ENCODE results near the gene MINPP1. TPM values are rescaled to one million over a fixed set of nuclear protein-coding genes. Genes with fewer than 3 reads are reported as not detected.

The MINPP1 gene
- total and polyA plus RNA-seq, 5 donors from 2014 or later: 2.8 to 13.5 (median 10.7) TPM

GRCh38 chr10:87557409-87557808, 52.7 kb downstream of the MINPP1 start:
- Mint-ChIP-seq H3K27ac (no peak overlapping the region), H3K4me1 (no peaks in the 10 kb centered on the region), H3K4me3 (no peak overlapping the region), H3K9me3 (peaks cover 0 to 5% (median 1%) of the 10 kb centered on the region in 7 donors), H3K27me3 (peaks cover 5% of the 10 kb centered on the region), H3K36me3 (peaks cover 14% of the 10 kb centered on the region)
- H3K4me1 ChIP-seq (ENCODE audit: control insufficient read depth, insufficient read depth, low read length, poor library complexity, severe bottlenecking): no peaks in the 10 kb centered on the region
- peaks cover 9% of the 10 kb centered on the region for H3K36me3 ChIP-seq (ENCODE audit: control insufficient read depth, insufficient read depth, low read length)
- H3K9me3 ChIP-seq (ENCODE audit: control insufficient read depth in 2 of 2, low read length in 2 of 2): no peaks in the 10 kb centered on the region
- H3K27ac ChIP-seq (ENCODE audit: insufficient read depth, low read length, poor library complexity, severe bottlenecking): no peak overlapping the region
- no peaks in the 10 kb centered on the region for H3K27me3 ChIP-seq (ENCODE audit: control insufficient read depth, insufficient read depth, low read length)
- no peak overlapping the region for H3K4me3 ChIP-seq (ENCODE audit: low read depth, low read length)
- no peak for DNase-seq
- no peak for ATAC-seq (ENCODE audit: low read depth in 2 of 2)

GRCh38 chr10:87558333-87558732, 53.6 kb downstream of the MINPP1 start:
- no peak overlapping the region for H3K4me3 ChIP-seq (ENCODE audit: low read depth, low read length)
- H3K4me1 Mint-ChIP-seq: no peaks in the 10 kb centered on the region
- H3K27me3 Mint-ChIP-seq: peaks cover 6% of the 10 kb centered on the region
- H3K4me3 Mint-ChIP-seq: no peak overlapping the region
- H3K27ac ChIP-seq (ENCODE audit: insufficient read depth, low read length, poor library complexity, severe bottlenecking): no peak overlapping the region
- DNase-seq (no peak), ATAC-seq (ENCODE audit: low read depth in 2 of 2) (no peak)
- peaks cover 7% of the 10 kb centered on the region for H3K36me3 Mint-ChIP-seq
- H3K9me3 ChIP-seq (ENCODE audit: control insufficient read depth in 2 of 2, low read length in 2 of 2): no peaks in the 10 kb centered on the region
- peaks cover 0 to 13% (median 4%) of the 10 kb centered on the region in 7 donors for H3K9me3 Mint-ChIP-seq
- no peaks in the 10 kb centered on the region for H3K4me1 ChIP-seq (ENCODE audit: control insufficient read depth, insufficient read depth, low read length, poor library complexity, severe bottlenecking)
- no peaks in the 10 kb centered on the region for H3K27me3 ChIP-seq (ENCODE audit: control insufficient read depth, insufficient read depth, low read length)
- peak overlapping the region in 1 of 3 donors; percentile 20 for H3K27ac Mint-ChIP-seq
- H3K36me3 ChIP-seq (ENCODE audit: control insufficient read depth, insufficient read depth, low read length): no peaks in the 10 kb centered on the region

GRCh38 chr10:87559392-87559791, 54.7 kb downstream of the MINPP1 start:
- no peak for ATAC-seq (ENCODE audit: low read depth in 2 of 2)
- no peaks in the 10 kb centered on the region for H3K36me3 ChIP-seq (ENCODE audit: control insufficient read depth, insufficient read depth, low read length)
- DNase-seq: no peak
- no peak overlapping the region for H3K27ac ChIP-seq (ENCODE audit: insufficient read depth, low read length, poor library complexity, severe bottlenecking)
- peaks cover 4% of the 10 kb centered on the region in 2 experiments for H3K9me3 ChIP-seq (ENCODE audit: control insufficient read depth in 2 of 2, low read length in 2 of 2)
- peaks cover under 1% of the 10 kb centered on the region for H3K27me3 ChIP-seq (ENCODE audit: control insufficient read depth, insufficient read depth, low read length)
- H3K4me3 ChIP-seq (ENCODE audit: low read depth, low read length): no peak overlapping the region
- H3K4me1 ChIP-seq (ENCODE audit: control insufficient read depth, insufficient read depth, low read length, poor library complexity, severe bottlenecking): no peaks in the 10 kb centered on the region
- peaks cover 2% of the 10 kb centered on the region for H3K36me3 Mint-ChIP-seq
- peaks cover 0 to 16% (median 4%) of the 10 kb centered on the region in 7 donors for H3K9me3 Mint-ChIP-seq
- peaks cover 9% of the 10 kb centered on the region for H3K27me3 Mint-ChIP-seq
- H3K4me3 Mint-ChIP-seq: no peak overlapping the region
- H3K4me1 Mint-ChIP-seq: no peaks in the 10 kb centered on the region
- H3K27ac Mint-ChIP-seq: no peak overlapping the region

- DNase-seq (no peak), ATAC-seq (ENCODE audit: low read depth in 2 of 2) (no peak)
- H3K27ac ChIP-seq (ENCODE audit: insufficient read depth, low read length, poor library complexity, severe bottlenecking): no peak overlapping the region
- H3K9me3 Mint-ChIP-seq: peaks cover 0 to 26% (median 7%) of the 10 kb centered on the region in 7 donors
- no peaks in the 10 kb centered on the region for H3K4me1 Mint-ChIP-seq
- no peaks in the 10 kb centered on the region for H3K36me3 ChIP-seq (ENCODE audit: control insufficient read depth, insufficient read depth, low read length)
- H3K9me3 ChIP-seq (ENCODE audit: control insufficient read depth in 2 of 2, low read length in 2 of 2): peaks cover 12 to 17% of the 10 kb centered on the region in 2 experiments
- H3K4me3 Mint-ChIP-seq: no peak overlapping the region
- H3K4me1 ChIP-seq (ENCODE audit: control insufficient read depth, insufficient read depth, low read length, poor library complexity, severe bottlenecking): no peaks in the 10 kb centered on the region
- peaks cover 9% of the 10 kb centered on the region for H3K27me3 ChIP-seq (ENCODE audit: control insufficient read depth, insufficient read depth, low read length)
- no peak overlapping the region for H3K27ac Mint-ChIP-seq
- H3K36me3 Mint-ChIP-seq: peaks cover 7% of the 10 kb centered on the region
- H3K4me3 ChIP-seq (ENCODE audit: low read depth, low read length): no peak overlapping the region
- H3K27me3 Mint-ChIP-seq: peaks cover 14% of the 10 kb centered on the region
Observed at GRCh38 chr10:87560495-87561129, 55.9 kb downstream of the MINPP1 start.

- peaks cover 0 to 38% (median 13%) of the 10 kb centered on the region in 7 donors for H3K9me3 Mint-ChIP-seq
- H3K27me3 Mint-ChIP-seq: peaks cover 22% of the 10 kb centered on the region
Observed at GRCh38 chr10:87562750-87563149, 58.1 kb downstream of the MINPP1 start.

GRCh38 chr10:87565010-87565409, 60.3 kb downstream of the MINPP1 start:
- Mint-ChIP-seq H3K36me3 (peaks cover 4% of the 10 kb centered on the region), H3K9me3 (peaks cover 0 to 38% (median 13%) of the 10 kb centered on the region in 7 donors), H3K27ac (no peak overlapping the region), H3K27me3 (peaks cover 31% of the 10 kb centered on the region), H3K4me3 (no peak overlapping the region), H3K4me1 (no peaks in the 10 kb centered on the region)
- H3K27me3 ChIP-seq (ENCODE audit: control insufficient read depth, insufficient read depth, low read length): peaks cover 22% of the 10 kb centered on the region
- no peaks in the 10 kb centered on the region for H3K36me3 ChIP-seq (ENCODE audit: control insufficient read depth, insufficient read depth, low read length)
- no peak overlapping the region for H3K4me3 ChIP-seq (ENCODE audit: low read depth, low read length)
- H3K4me1 ChIP-seq (ENCODE audit: control insufficient read depth, insufficient read depth, low read length, poor library complexity, severe bottlenecking): no peaks in the 10 kb centered on the region
- DNase-seq (no peak), ATAC-seq (ENCODE audit: low read depth in 2 of 2) (no peak)
- peaks cover 14 to 20% of the 10 kb centered on the region in 2 experiments for H3K9me3 ChIP-seq (ENCODE audit: control insufficient read depth in 2 of 2, low read length in 2 of 2)
- H3K27ac ChIP-seq (ENCODE audit: insufficient read depth, low read length, poor library complexity, severe bottlenecking): no peak overlapping the region

More at GRCh38 chr10:87562750-87563149, 58.1 kb downstream of the MINPP1 start:
- no peak for ATAC-seq (ENCODE audit: low read depth in 2 of 2)
- no peaks in the 10 kb centered on the region for H3K4me1 Mint-ChIP-seq
- Histone ChIP-seq H3K36me3 (ENCODE audit: control insufficient read depth, insufficient read depth, low read length) (no peaks in the 10 kb centered on the region), H3K9me3 (ENCODE audit: control insufficient read depth in 2 of 2, low read length in 2 of 2) (peaks cover 14 to 20% of the 10 kb centered on the region in 2 experiments), H3K27me3 (ENCODE audit: control insufficient read depth, insufficient read depth, low read length) (peaks cover 16% of the 10 kb centered on the region), H3K4me1 (ENCODE audit: control insufficient read depth, insufficient read depth, low read length, poor library complexity, severe bottlenecking) (no peaks in the 10 kb centered on the region), H3K4me3 (ENCODE audit: low read depth, low read length) (no peak overlapping the region), H3K27ac (ENCODE audit: insufficient read depth, low read length, poor library complexity, severe bottlenecking) (no peak overlapping the region)
- H3K36me3 Mint-ChIP-seq: peaks cover 4% of the 10 kb centered on the region
- no peak overlapping the region for H3K27ac Mint-ChIP-seq
- H3K4me3 Mint-ChIP-seq: no peak overlapping the region
- DNase-seq: no peak

GRCh38 chr10:87575851-87576250, 71.2 kb downstream of the MINPP1 start:
- H3K27ac Mint-ChIP-seq: no peak overlapping the region
- Histone ChIP-seq H3K27ac (ENCODE audit: insufficient read depth, low read length, poor library complexity, severe bottlenecking) (no peak overlapping the region), H3K4me1 (ENCODE audit: control insufficient read depth, insufficient read depth, low read length, poor library complexity, severe bottlenecking) (no peaks in the 10 kb centered on the region), H3K36me3 (ENCODE audit: control insufficient read depth, insufficient read depth, low read length) (no peaks in the 10 kb centered on the region), H3K4me3 (ENCODE audit: low read depth, low read length) (no peak overlapping the region), H3K27me3 (ENCODE audit: control insufficient read depth, insufficient read depth, low read length) (peaks cover 9% of the 10 kb centered on the region), H3K9me3 (ENCODE audit: control insufficient read depth in 2 of 2, low read length in 2 of 2) (peaks cover 0 to 4% of the 10 kb centered on the region in 2 experiments)
- DNase-seq (no peak), ATAC-seq (ENCODE audit: low read depth in 2 of 2) (no peak)
- H3K4me3 Mint-ChIP-seq: no peak overlapping the region
- no peaks in the 10 kb centered on the region for H3K4me1 Mint-ChIP-seq
- peaks cover 4% of the 10 kb centered on the region for H3K36me3 Mint-ChIP-seq
- H3K27me3 Mint-ChIP-seq: peaks cover 40% of the 10 kb centered on the region
- peaks cover 0 to 17% (median 4%) of the 10 kb centered on the region in 7 donors for H3K9me3 Mint-ChIP-seq
